ENCODE data around the gene TMEM185B. TPM values are rescaled to one million over a fixed set of nuclear protein-coding genes. Genes with fewer than 3 reads are reported as not detected.

Gene TMEM185B
- total and polyA plus RNA-seq, 8 donors: 1.5 to 47.8 (median 14.4) TPM

GRCh38 chr2:120195553-120195952 is 27.6 kb downstream of the TMEM185B start:
- H3K27me3 ChIP-seq: no peaks in the 10 kb centered on the region
- TF ChIP-seq CTCF (IDR thresholded peaks at IDR 0.05) (no peak), EP300 (IDR thresholded peaks at IDR 0.05) (no peak), POLR2AphosphoS5 (IDR thresholded peaks at IDR 0.05) (no peak), POLR2A (IDR thresholded peaks at IDR 0.05) (no peak)
- intact Hi-C loops (cut with DNase I; ENCODE audit: low total_unique reads): no loop called here
- H3K4me1 ChIP-seq: no peaks in the 10 kb centered on the region
- WGBS, 5 donors: 78 to 100% (median 90%) methylated on average over 1 of the region's 1 CpG
- H3K36me3 ChIP-seq: no peaks in the 10 kb centered on the region
- H3K4me3 ChIP-seq: no peak overlapping the region
- H3K9me3 ChIP-seq: peaks cover 0 to 49% (median 18%) of the 10 kb centered on the region in 4 donors
- no peak overlapping the region for H3K27ac ChIP-seq
- no peak for DNase-seq

GRCh38 chr2:120192280-120192679 is 30.9 kb downstream of the TMEM185B start:
- 75 to 100% (median 87%) methylated on average over 1 of the region's 1 CpG for WGBS, 5 donors
- Histone ChIP-seq H3K27me3 (no peaks in the 10 kb centered on the region), H3K27ac (no peak overlapping the region), H3K9me3 (peaks cover 0 to 35% (median 7%) of the 10 kb centered on the region in 4 donors), H3K36me3 (no peaks in the 10 kb centered on the region), H3K4me1 (no peaks in the 10 kb centered on the region), H3K4me3 (no peak overlapping the region)
- DNase-seq: no peak
- intact Hi-C loops (cut with DNase I; ENCODE audit: low total_unique reads): no loop called here
- TF ChIP-seq CTCF (IDR thresholded peaks at IDR 0.05): no peak

- Histone ChIP-seq H3K4me3 (no peak overlapping the region), H3K4me1 (no peaks in the 10 kb centered on the region), H3K36me3 (no peaks in the 10 kb centered on the region), H3K27ac (no peak overlapping the region), H3K27me3 (no peaks in the 10 kb centered on the region), H3K9me3 (peaks cover 0 to 16% (median 5%) of the 10 kb centered on the region in 4 donors)
- intact Hi-C loops (cut with DNase I; ENCODE audit: low total_unique reads): no loop called here
- WGBS, 5 donors: 75 to 84% (median 79%) methylated on average over 1 of the region's 1 CpG
- DNase-seq: no peak
- TF ChIP-seq POLR2A (IDR thresholded peaks at IDR 0.05): no peak
- TF ChIP-seq CTCF (IDR thresholded peaks at IDR 0.05): no peak
- no peak for TF ChIP-seq EP300 (IDR thresholded peaks at IDR 0.05)
- no peak for TF ChIP-seq POLR2AphosphoS5 (IDR thresholded peaks at IDR 0.05)
Measured at GRCh38 chr2:120189189-120189588, 34.0 kb downstream of the TMEM185B start.

- intact Hi-C loops (cut with DNase I; ENCODE audit: low total_unique reads): no loop called here
- no peak for DNase-seq
- H3K4me3 ChIP-seq: no peak overlapping the region
- TF ChIP-seq POLR2A (IDR thresholded peaks at IDR 0.05): no peak
- TF ChIP-seq POLR2AphosphoS5 (IDR thresholded peaks at IDR 0.05): no peak
- no peak for TF ChIP-seq CTCF (IDR thresholded peaks at IDR 0.05)
- TF ChIP-seq EP300 (IDR thresholded peaks at IDR 0.05): no peak
- no peaks in the 10 kb centered on the region for H3K9me3 ChIP-seq
- H3K27me3 ChIP-seq: no peaks in the 10 kb centered on the region
- WGBS, 5 donors: 46 to 67% (median 66%) methylated on average over 5 of the region's 5 CpGs
- no peak overlapping the region for H3K27ac ChIP-seq
- no peaks in the 10 kb centered on the region for H3K4me1 ChIP-seq
- H3K36me3 ChIP-seq: peaks cover 0 to 23% (median 11%) of the 10 kb centered on the region in 4 donors
Measured at GRCh38 chr2:120182019-120182560, 41.1 kb downstream of the TMEM185B start.
